ENCODE data around the gene NUDT5.
"Not testable (repeated sequence)": the region's sequence is repeated elsewhere in the genome, so short reads cannot be mapped to it uniquely, and the experiment has no call there.

DNA sequence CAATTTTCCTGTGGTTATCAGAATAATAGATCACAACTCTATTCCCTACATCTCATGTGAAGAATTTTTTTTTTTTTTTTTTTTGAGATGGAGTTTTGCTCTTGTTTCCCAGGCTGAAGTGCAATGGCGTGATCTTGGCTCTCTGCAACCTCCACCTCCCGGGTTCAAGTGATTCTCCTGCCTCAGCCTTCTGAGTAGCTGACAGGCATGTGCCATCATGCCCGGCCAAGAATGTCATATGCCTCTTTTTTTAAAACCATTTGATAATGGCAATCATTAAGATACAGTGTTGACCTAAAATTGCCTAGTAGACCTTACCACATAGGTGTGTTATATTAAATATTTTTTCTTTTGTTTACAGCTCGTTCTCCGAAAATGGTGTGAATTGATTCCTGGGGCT is 39.0 kb upstream of the NUDT5 start:
- not testable (repeated sequence) for TF ChIP-seq POLR2A (IDR thresholded peaks at IDR 0.05; ENCODE audit: extremely low read depth, insufficient read length); MYC (IDR thresholded peaks at IDR 0.05; ENCODE audit: low read depth, low read length)
- TF ChIP-seq, protein P1, sequence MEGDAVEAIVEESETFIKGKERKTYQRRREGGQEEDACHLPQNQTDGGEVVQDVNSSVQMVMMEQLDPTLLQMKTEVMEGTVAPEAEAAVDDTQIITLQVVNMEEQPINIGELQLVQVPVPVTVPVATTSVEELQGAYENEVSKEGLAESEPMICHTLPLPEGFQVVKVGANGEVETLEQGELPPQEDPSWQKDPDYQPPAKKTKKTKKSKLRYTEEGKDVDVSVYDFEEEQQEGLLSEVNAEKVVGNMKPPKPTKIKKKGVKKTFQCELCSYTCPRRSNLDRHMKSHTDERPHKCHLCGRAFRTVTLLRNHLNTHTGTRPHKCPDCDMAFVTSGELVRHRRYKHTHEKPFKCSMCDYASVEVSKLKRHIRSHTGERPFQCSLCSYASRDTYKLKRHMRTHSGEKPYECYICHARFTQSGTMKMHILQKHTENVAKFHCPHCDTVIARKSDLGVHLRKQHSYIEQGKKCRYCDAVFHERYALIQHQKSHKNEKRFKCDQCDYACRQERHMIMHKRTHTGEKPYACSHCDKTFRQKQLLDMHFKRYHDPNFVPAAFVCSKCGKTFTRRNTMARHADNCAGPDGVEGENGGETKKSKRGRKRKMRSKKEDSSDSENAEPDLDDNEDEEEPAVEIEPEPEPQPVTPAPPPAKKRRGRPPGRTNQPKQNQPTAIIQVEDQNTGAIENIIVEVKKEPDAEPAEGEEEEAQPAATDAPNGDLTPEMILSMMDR (IDR thresholded peaks at IDR 0.05; ENCODE audit: low read depth, low read length): not testable (repeated sequence)
- TF ChIP-seq, protein P2, sequence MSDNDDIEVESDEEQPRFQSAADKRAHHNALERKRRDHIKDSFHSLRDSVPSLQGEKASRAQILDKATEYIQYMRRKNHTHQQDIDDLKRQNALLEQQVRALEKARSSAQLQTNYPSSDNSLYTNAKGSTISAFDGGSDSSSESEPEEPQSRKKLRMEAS (IDR thresholded peaks at IDR 0.05; ENCODE audit: low read depth, low read length): not testable (repeated sequence)

All from NB4 (cell line).